Ishikawa (cell line): Measurements from ENCODE around the gene ASB10.

Experiments
- CREB1 ChIP-seq: IDR thresholded peaks from 2 replicates; pipeline ENCODE4 v1.6.1; 2012; ENCODE audit warnings: low read depth
- EP300 ChIP-seq: IDR thresholded peaks from 2 replicates; pipeline ENCODE4 v1.6.1; 2012; ENCODE audit warnings: borderline replicate concordance
- MAX ChIP-seq: IDR thresholded peaks from 2 replicates; pipeline ENCODE4 v1.6.1; 2012
- REST ChIP-seq: IDR thresholded peaks from 2 replicates; pipeline ENCODE4 v1.6.1; 2012; ENCODE audit warnings: low read depth, mild to moderate bottlenecking
- TEAD4 ChIP-seq: IDR thresholded peaks from 2 replicates; pipeline ENCODE4 v1.6.1; 2012
- USF1 ChIP-seq: IDR thresholded peaks from 2 replicates; pipeline ENCODE4 v1.6.1; 2012

GRCh38 chr7:151207804-151208203, 20.8 kb upstream of the ASB10 start:
- no peak for TF ChIP-seq TEAD4
- TF ChIP-seq USF1, result no peak
- TF ChIP-seq CREB1, result no peak
- TF ChIP-seq MAX, result no peak
- no peak for TF ChIP-seq REST
- no peak for TF ChIP-seq EP300
